ENCODE measurements around the gene EDDM13.

Gene EDDM13

GRCh38 chr19:56356944-56357343, 84.4 kb downstream of the EDDM13 start:
- Histone ChIP-seq H3K4me2 (ENCODE audit: low read length) (no peak overlapping the region), H3K79me2 (ENCODE audit: control insufficient read depth, low read length) (no peaks in the 10 kb centered on the region), H3K27me3 (ENCODE audit: control insufficient read depth, low read length) (no peaks in the 10 kb centered on the region), H3K27ac (ENCODE audit: low read depth, low read length) (no peak overlapping the region), H3K9me3 (ENCODE audit: control insufficient read depth, insufficient read depth, low read length) (no peaks in the 10 kb centered on the region), H4K20me1 (ENCODE audit: control insufficient read depth, insufficient read depth, low read depth, low read length) (no peaks in the 10 kb centered on the region), H3F3A (ENCODE audit: control insufficient read depth, insufficient read depth) (no peaks in the 10 kb centered on the region), H3K4me3 (ENCODE audit: low read length) (no peak overlapping the region), H3K36me3 (ENCODE audit: control insufficient read depth, low read length) (no peaks in the 10 kb centered on the region), H3K4me1 (ENCODE audit: control insufficient read depth, low read length) (no peaks in the 10 kb centered on the region), H3K9me2 (replicated peaks; ENCODE audit: control insufficient read depth, low read length) (no peaks in the 10 kb centered on the region)
- TF ChIP-seq CTCF (IDR thresholded peaks at IDR 0.05; ENCODE audit: low read depth, low read length, poor library complexity, severe bottlenecking) = no peak
- no peak for TF ChIP-seq EZH2phosphoT487 (IDR thresholded peaks at IDR 0.05; ENCODE audit: borderline replicate concordance, low read length)

All from DOHH2 (cell line).